NOMO-1 treated with DMSO at 0.1 percent for 48 hours (cell line): Measurements from ENCODE around the gene OR5H6.
A peak's percentile ranks its signal among the peaks of the same experiment; 100 is the strongest.
"Not testable (repeated sequence)": the region's sequence is repeated elsewhere in the genome, so short reads cannot be mapped to it uniquely, and the experiment has no call there.

Experiments
- DNase-seq: peaks from one replicate; lab custom pipeline; 2025; ENCODE audit not compliant: unreplicated experiment; lab: John Stamatoyannopoulos, UW

OR5H6 gene

DNA sequence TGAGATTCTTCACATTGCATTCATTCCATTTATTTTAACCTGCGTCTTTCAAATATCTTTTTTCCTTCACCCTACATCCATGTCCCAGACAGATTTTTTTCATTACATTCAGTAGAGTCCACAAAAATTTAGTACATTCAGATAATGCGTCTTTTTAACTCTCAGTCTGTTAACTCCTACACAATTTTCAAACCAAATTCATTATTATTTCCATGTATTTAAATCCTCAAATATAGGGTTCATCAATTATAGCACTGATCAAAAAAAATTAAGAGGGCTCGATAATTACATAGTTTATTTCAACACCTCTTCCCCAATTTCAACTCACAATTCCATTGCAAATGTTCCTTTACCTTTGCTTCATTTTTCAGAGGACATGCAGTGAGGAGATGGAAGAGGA lies at the start of gene OR5H6:
OR5H6 (plus strand) TSS at position 301 of the 400 bp plus-strand sequence; CDS start at position 390, 89 bp downstream.
- no peak for DNase-seq

GRCh38 chr3:98215051-98215450 lies 49.0 kb upstream of the OR5H6 start:
- DNase-seq, result no peak

- DNase-seq, result no peak
Observed at GRCh38 chr3:98223907-98224672, 40.0 kb upstream of the OR5H6 start.

GRCh38 chr3:98232489-98232888 lies 31.6 kb upstream of the OR5H6 start:
- DNase-seq, result no peak

DNA sequence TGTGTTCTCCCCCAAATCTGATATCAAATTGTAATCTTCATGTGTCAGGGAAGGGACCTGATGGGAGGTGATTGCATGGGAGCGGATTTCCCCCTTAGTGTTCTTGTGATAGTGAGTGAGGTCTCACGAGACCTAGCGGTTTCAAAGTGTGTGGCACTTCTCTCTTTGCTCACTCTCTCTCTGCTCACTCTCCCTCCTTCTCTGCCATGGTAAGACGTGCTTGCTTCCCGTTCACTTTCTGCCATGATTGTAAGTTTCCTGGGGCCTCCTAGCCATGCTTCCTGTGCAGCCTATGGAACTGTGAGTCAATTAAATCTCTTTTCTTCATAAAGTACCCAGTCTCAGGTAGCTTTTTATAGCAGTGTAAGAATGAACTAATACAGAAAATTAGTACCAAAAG lies 30.6 kb upstream of the OR5H6 start:
- no peak for DNase-seq

DNA sequence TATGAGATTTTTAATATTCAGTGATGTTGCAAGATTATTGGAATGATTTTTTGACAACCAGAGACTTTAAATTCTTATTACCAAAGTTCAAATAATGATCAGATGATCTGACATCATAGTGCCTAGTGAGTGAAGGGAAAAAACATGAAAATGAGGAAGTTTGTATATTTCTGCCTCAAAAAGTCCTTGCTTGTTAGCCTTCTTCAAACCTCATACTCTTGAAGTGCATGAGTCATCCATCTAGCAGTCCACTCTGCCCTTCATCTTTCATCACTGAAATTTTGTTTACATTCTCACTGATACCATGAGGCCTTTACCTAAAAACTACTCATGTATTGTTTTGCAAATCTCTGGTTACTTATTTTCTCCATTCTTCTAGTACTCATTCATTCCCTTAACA lies 23.9 kb upstream of the OR5H6 start:
- peak; percentile 48 for DNase-seq

- DNase-seq, result no peak
Observed at GRCh38 chr3:98242155-98242554, 21.9 kb upstream of the OR5H6 start.

GRCh38 chr3:98243843-98244242 lies 20.2 kb upstream of the OR5H6 start:
- no peak for DNase-seq

- no peak for DNase-seq
Observed at GRCh38 chr3:98246142-98246541, 17.9 kb upstream of the OR5H6 start.

DNA sequence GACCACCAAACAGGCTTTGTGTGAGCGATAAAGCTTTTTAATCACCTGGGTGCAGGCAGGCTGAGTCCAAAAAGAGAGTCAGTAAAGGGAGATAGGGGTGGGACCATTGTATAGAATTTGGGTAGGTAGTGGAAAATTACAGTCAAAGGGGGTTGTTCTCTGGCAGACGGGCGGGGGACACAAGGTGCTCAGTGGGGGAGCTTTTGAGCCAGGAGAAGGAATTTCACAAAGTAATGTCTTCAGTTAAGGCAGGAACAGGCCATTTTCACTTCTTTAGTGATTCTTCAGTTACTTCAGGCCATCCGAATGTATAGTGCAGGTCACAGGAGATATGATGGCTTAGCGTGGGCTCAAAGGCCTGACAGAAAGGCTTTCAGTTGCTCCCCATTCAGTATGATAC lies 8.0 kb upstream of the OR5H6 start:
- DNase-seq, result not testable (repeated sequence)

DNA sequence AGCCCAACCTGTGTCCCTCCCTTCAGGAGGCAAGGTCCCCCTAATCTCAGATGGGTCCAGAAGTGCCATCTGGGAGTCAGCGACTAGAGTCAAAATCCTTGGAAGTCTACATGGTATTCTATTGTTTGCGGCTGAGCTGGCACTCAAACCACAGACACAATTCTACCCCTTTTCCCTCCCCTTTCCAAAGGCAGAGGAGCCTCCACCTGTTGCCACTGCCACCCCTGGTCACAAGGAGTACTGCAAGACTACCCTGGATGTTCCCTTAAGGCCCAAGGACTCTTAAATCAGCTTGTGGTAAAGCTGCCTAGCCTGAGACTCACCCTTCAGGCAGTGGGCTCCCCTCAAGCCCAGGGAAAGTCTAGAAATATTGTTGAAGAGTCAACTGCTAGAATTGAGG lies 4.3 kb upstream of the OR5H6 start:
- no peak for DNase-seq

- no peak for DNase-seq
Observed at GRCh38 chr3:98262046-98262445, 2.0 kb upstream of the OR5H6 start.

GRCh38 chr3:98269846-98270245 lies 5.8 kb downstream of the OR5H6 start:
- no peak for DNase-seq

- DNase-seq, result no peak
Observed at GRCh38 chr3:98272126-98272525, 8.1 kb downstream of the OR5H6 start.

DNA sequence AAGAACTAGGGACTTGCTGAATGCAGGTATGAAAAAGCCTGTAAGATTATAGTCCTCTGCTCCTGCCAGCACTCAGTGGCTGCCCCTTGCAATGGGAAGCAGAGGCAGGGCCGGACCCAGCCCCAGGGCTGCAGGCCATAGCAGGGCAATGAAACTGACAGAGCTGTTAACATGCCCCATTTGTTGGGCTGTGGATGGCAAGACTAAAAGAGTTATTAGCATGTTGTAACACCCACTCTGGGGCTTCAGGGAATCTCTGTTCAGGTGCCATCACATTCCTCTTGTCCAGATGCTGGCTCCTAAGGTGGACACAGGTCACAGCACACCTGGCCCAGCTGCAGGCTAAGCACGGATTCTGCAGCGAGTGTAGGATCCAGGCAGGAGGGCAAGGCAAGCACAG lies 10.9 kb downstream of the OR5H6 start:
- no peak for DNase-seq

DNA sequence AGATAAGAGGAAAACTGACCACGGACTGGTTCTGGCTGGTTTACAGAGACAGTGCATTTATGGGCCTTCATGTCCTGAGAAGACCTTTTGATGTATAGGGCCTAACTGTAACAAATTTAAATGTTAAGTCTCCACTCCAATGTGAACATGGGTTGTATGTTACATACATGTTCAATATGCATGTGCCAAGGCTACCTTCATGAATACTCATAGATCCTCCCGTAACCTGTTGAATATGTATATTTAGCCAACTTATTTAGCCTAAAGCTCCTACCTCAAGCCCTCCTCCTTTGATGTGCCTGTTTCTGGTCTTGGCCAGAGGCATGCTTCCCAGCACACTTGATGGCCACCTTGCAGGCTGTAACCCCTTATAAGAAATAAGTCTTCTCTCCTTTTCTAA lies 18.2 kb downstream of the OR5H6 start, which contains the start of gene OR5H2:
OR5H2 (plus strand) TSS at position 301 of the 400 bp plus-strand sequence. CDS start 398 bp downstream, outside the sequence.
- DNase-seq, result no peak

DNA sequence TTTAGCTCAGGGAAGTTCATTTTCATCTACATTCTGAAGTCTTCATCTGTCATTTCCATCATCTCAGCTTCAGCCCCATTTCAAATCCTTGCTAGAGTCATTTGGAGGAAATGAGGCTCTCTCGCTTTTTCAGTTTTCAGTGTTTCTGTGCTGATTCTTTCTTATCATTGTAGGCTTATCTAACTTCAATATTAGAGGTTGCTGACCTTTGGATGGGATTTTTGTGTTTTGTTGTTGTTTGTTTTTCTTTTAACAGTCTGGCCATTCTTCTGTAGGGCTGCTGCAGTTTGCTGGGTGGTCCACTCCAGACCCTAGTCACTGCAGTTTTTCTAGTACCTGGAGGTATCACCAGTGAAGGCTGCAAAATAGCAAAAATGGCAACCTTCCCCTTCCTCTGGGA lies 26.9 kb downstream of the OR5H6 start:
- no peak for DNase-seq

- no peak for DNase-seq
Observed at GRCh38 chr3:98291332-98291957, 27.4 kb downstream of the OR5H6 start.
